Keratinocyte (primary cell): ENCODE measurements around the gene MYOD1. TPM values are rescaled to one million over a fixed set of nuclear protein-coding genes. Genes with fewer than 3 reads are reported as not detected.

Experiments
- DNase-seq: peaks from one replicate; pipeline ENCODE4 v3.0.0-alpha.2; 2011; ENCODE audit warnings: low read depth, missing footprints, low spot score
- FAIRE-seq: peaks from 2 replicates; lab custom pipeline; 2011; peaks lifted over from hg19 to GRCh38; lab: Jason Lieb, UNC
- H2AFZ ChIP-seq: 2 replicates; pipeline ENCODE4 v1.6.0; 2012; ENCODE audit warnings: low read length, control low read depth, inconsistent platforms; ENCODE audit not compliant: control insufficient read depth
- H3K27ac ChIP-seq: 2 replicates; pipeline ENCODE4 v1.5.1; 2011; ENCODE audit warnings: low read length; ENCODE audit not compliant: control insufficient read depth, insufficient read depth
- H3K27me3 ChIP-seq: 3 replicates; pipeline ENCODE4 v1.6.0; 2011; ENCODE audit warnings: low read length; ENCODE audit not compliant: control insufficient read depth, insufficient read depth; ENCODE audit errors: extremely low read depth
- H3K36me3 ChIP-seq, 2 experiments: 2 replicates in 1 of 2; 3 replicates in 1 of 2; pipeline ENCODE4 v1.5.1; 2011; ENCODE audit warnings: low read length in 2 of 2, mild to moderate bottlenecking in 1 of 2; ENCODE audit not compliant: control insufficient read depth in 2 of 2, insufficient read depth in 2 of 2; ENCODE audit errors: extremely low read depth in 1 of 2
- H3K4me1 ChIP-seq: 3 replicates; pipeline ENCODE4 v1.5.1; 2011; ENCODE audit warnings: low read length; ENCODE audit not compliant: control insufficient read depth, insufficient read depth; ENCODE audit errors: extremely low read depth
- H3K4me2 ChIP-seq: 3 replicates; pipeline ENCODE4 v1.6.0; 2011; ENCODE audit warnings: low read depth, low read length; ENCODE audit not compliant: control insufficient read depth, insufficient read depth; ENCODE audit errors: extremely low read depth
- H3K4me3 ChIP-seq, 3 experiments: fragments of 200-600 bp in 1 of 3; sonication (generic) in 1 of 3; 2 replicates in 2 of 3; 3 replicates in 1 of 3; pipeline ENCODE4 v1.5.1; 2011 to 2016; ENCODE audit warnings: low read length in 3 of 3, mild to moderate bottlenecking in 3 of 3, control low read depth in 2 of 3, inconsistent platforms in 1 of 3, low read depth in 1 of 3, mixed read lengths in 1 of 3, mixed run types in 1 of 3, moderate library complexity in 1 of 3; ENCODE audit not compliant: control insufficient read depth in 2 of 3, insufficient read depth in 2 of 3; ENCODE audit errors: extremely low read depth in 1 of 3
- H3K79me2 ChIP-seq: 2 replicates; pipeline ENCODE4 v1.6.0; 2012; ENCODE audit warnings: low read length; ENCODE audit not compliant: control insufficient read depth, insufficient read depth
- H3K9ac ChIP-seq: 3 replicates; pipeline ENCODE4 v1.6.0; 2011; ENCODE audit warnings: low read length; ENCODE audit not compliant: control insufficient read depth, insufficient read depth; ENCODE audit errors: extremely low read depth
- H3K9me1 ChIP-seq: 3 replicates; pipeline ENCODE4 v1.6.0; 2011; ENCODE audit warnings: low read length; ENCODE audit not compliant: control insufficient read depth, insufficient read depth; ENCODE audit errors: extremely low read depth
- H3K9me3 ChIP-seq: 2 replicates; pipeline ENCODE4 v1.5.1; 2012; ENCODE audit warnings: low read depth, low read length; ENCODE audit not compliant: control insufficient read depth
- H4K20me1 ChIP-seq: 3 replicates; pipeline ENCODE4 v1.6.0; 2011; ENCODE audit warnings: low read length; ENCODE audit not compliant: control insufficient read depth, insufficient read depth; ENCODE audit errors: extremely low read depth
- EZH2 ChIP-seq: IDR thresholded peaks from one replicate; pipeline ENCODE4 v1.6.1; 2012; ENCODE audit warnings: inconsistent platforms, mild to moderate bottlenecking, low read length, moderate library complexity
- dilution Hi-C: fragments of 300-500 bp; cut with MboI; formaldehyde crosslinking; loops from one replicate; pipeline ENCODE4 v1.7.0; 2020; ENCODE audit warnings: low sequenced_read_pairs; ENCODE audit not compliant: extremely low pct_ligation_motif_present
- polyA plus RNA-seq, 5 experiments: library from polyadenylated mRNA; depleted of rRNA in 3 of 5; stranded (reverse) in 3 of 5; stranded (forward) in 1 of 5; unstranded in 1 of 5; fragments of >200 nt; gene quantifications; 1 replicate in 1 of 5; 2 replicates in 3 of 5; 3 replicates in 1 of 5; pipeline versions ENCODE4 v1.2.1 to v1.2.3, GENCODE V29; 2011 to 2012; ENCODE audit warnings: missing spikeins in 2 of 5, low read depth in 1 of 5, low replicate concordance in 1 of 5
- TF ChIP-seq, protein P1 (sequence below), 3 experiments: IDR thresholded peaks in 1 of 3; conservative IDR thresholded peaks in 1 of 3; optimal IDR thresholded peaks in 1 of 3; 2 replicates in 2 of 3; 3 replicates in 1 of 3; pipeline versions ENCODE3 to v1.5.1; 2011; ENCODE audit warnings: low read length in 3 of 3, mild to moderate bottlenecking in 3 of 3, moderate library complexity in 2 of 3, control low read depth in 1 of 3, inconsistent platforms in 1 of 3; ENCODE audit not compliant: insufficient read depth in 2 of 3; ENCODE audit errors: extremely low read depth in 1 of 3

MYOD1 gene
- polyA plus RNA-seq, 1 donor (not counting 4 experiments of a cell fraction or from before 2014, with no cell fraction given): not detected

- no peaks in the 10 kb centered on the region for H3K4me1 ChIP-seq
- FAIRE-seq (no peak), DNase-seq (no peak)
- H3K9me3 ChIP-seq: no peaks in the 10 kb centered on the region
- no peak overlapping the region for H3K27ac ChIP-seq
- no peaks in the 10 kb centered on the region for H3K79me2 ChIP-seq
- H3K27me3 ChIP-seq: peaks cover 38% of the 10 kb centered on the region
- H2AFZ ChIP-seq: no peak overlapping the region
- no peaks in the 10 kb centered on the region for H3K36me3 ChIP-seq
- H3K4me2 ChIP-seq: no peak overlapping the region
- dilution Hi-C loops: no loop called here
- H3K9ac ChIP-seq: no peak overlapping the region
- H3K4me3 ChIP-seq: no peak overlapping the region
- H3K9me1 ChIP-seq: no peaks in the 10 kb centered on the region
- TF ChIP-seq EZH2: no peak
- TF ChIP-seq, protein P1, sequence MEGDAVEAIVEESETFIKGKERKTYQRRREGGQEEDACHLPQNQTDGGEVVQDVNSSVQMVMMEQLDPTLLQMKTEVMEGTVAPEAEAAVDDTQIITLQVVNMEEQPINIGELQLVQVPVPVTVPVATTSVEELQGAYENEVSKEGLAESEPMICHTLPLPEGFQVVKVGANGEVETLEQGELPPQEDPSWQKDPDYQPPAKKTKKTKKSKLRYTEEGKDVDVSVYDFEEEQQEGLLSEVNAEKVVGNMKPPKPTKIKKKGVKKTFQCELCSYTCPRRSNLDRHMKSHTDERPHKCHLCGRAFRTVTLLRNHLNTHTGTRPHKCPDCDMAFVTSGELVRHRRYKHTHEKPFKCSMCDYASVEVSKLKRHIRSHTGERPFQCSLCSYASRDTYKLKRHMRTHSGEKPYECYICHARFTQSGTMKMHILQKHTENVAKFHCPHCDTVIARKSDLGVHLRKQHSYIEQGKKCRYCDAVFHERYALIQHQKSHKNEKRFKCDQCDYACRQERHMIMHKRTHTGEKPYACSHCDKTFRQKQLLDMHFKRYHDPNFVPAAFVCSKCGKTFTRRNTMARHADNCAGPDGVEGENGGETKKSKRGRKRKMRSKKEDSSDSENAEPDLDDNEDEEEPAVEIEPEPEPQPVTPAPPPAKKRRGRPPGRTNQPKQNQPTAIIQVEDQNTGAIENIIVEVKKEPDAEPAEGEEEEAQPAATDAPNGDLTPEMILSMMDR (optimal IDR thresholded peaks at IDR 0.05 in 1 of 3, IDR thresholded peaks at IDR 0.05 in 1 of 3, conservative IDR thresholded peaks at IDR 0.05 in 1 of 3; ENCODE audit: extremely low read depth in 1 of 3, insufficient read depth in 2 of 3, low read length in 3 of 3): no peak
- no peaks in the 10 kb centered on the region for H4K20me1 ChIP-seq
Observed at GRCh38 chr11:17694494-17695110, 24.8 kb upstream of the MYOD1 start.

DNA sequence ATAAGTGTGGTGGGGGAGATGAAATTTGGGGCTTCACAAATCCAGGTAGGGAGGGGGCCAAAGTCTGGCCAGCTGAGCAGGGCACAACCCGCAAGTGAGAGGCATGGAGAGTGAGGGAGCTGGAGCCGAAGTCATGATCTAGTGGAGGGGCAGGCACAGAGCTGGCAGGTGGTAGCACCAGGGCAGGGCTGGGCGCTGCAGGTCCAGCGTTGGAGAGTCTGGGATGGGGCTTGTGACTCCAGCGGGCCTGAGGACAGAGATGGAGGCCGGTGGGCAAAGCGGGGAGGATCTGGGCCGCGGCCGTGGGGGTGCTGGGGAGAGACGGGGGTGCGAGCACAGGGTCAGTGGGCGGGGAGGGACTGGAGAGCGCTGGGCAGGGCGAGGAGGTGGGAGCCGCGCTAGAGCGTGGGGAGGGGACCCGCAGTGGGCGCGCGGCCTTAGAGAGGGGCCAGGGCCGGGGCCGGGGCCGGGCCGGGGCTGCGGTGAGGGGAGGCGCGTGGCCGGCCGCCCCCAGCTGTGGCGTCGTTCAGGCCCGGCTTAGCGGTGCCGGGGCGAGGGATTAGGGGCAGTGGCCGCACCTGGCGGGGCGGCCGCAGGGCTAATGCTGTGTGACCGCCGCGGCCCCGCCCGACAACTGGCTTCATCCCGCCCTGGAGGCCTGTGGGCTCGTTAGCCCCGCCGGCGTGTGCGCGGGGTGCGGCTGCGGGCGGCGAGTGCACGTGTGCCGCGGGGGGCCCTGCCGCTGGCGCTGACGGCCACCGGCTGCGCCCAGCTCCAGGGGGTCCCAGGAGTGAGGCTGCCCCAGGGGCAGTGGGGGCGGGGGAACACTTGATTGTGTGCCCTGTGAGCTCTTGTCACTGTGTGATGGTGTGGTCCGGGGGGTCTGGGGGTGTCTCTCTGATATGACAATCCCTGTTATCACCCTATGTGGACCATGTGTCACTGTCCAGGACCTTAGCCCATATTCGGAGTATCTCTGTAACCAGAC lies 23.6 kb upstream of the MYOD1 start:
- no peaks in the 10 kb centered on the region for H3K4me1 ChIP-seq
- no peak overlapping the region for H3K4me3 ChIP-seq
- peaks cover 38% of the 10 kb centered on the region for H3K27me3 ChIP-seq
- H3K79me2 ChIP-seq: no peaks in the 10 kb centered on the region
- no peaks in the 10 kb centered on the region for H4K20me1 ChIP-seq
- no peaks in the 10 kb centered on the region for H3K9me1 ChIP-seq
- DNase-seq: no peak
- H2AFZ ChIP-seq: no peak overlapping the region
- no peak overlapping the region for H3K4me2 ChIP-seq
- dilution Hi-C loops: no loop called here
- H3K9me3 ChIP-seq: no peaks in the 10 kb centered on the region
- TF ChIP-seq, protein P1 (optimal IDR thresholded peaks at IDR 0.05 in 1 of 3, IDR thresholded peaks at IDR 0.05 in 1 of 3, conservative IDR thresholded peaks at IDR 0.05 in 1 of 3; ENCODE audit: extremely low read depth in 1 of 3, insufficient read depth in 2 of 3, low read length in 3 of 3): no peak
- no peak for TF ChIP-seq EZH2
- H3K36me3 ChIP-seq: no peaks in the 10 kb centered on the region
- no peak overlapping the region for H3K9ac ChIP-seq
- no peak for FAIRE-seq
- H3K27ac ChIP-seq: no peak overlapping the region
